SK-N-MC (cell line): ENCODE data around the gene MLNR.

ENCODE experiments used
- EZH2 ChIP-seq: fragments of 200-600 bp; sonication (generic); IDR thresholded peaks from one replicate; pipeline ENCODE4 v1.6.1; 2017; ENCODE audit warnings: antibody characterized with exemption
- FOXP2 ChIP-seq: optimal IDR thresholded peaks from 2 replicates; pipeline ENCODE3; 2011; ENCODE audit warnings: mild to moderate bottlenecking, moderate library complexity; ENCODE audit not compliant: insufficient read depth; ENCODE audit errors: extremely low read length, control extremely low read depth
- POLR2AphosphoS5 ChIP-seq: IDR thresholded peaks from 2 replicates; pipeline ENCODE4 v1.6.1; 2012; ENCODE audit warnings: mild to moderate bottlenecking, low read depth, low read length, borderline replicate concordance

- TF ChIP-seq EZH2 (no peak), POLR2AphosphoS5 (no peak), FOXP2 (no peak)
These were observed 36.3 kb upstream of the MLNR start for GRCh38 chr13:49183672-49184325.
